Keratinocyte (primary cell): ENCODE measurements around the gene MED12.

Experiments used
- CTCF ChIP-seq, 3 experiments: IDR thresholded peaks in 1 of 3; conservative IDR thresholded peaks in 1 of 3; optimal IDR thresholded peaks in 1 of 3; 2 replicates in 2 of 3; 3 replicates in 1 of 3; pipeline versions ENCODE3 to v1.5.1; 2011; ENCODE audit warnings: low read length in 3 of 3, mild to moderate bottlenecking in 3 of 3, moderate library complexity in 2 of 3, control low read depth in 1 of 3, inconsistent platforms in 1 of 3; ENCODE audit not compliant: insufficient read depth in 2 of 3; ENCODE audit errors: extremely low read depth in 1 of 3
- EZH2 ChIP-seq: IDR thresholded peaks from one replicate; pipeline ENCODE4 v1.6.1; 2012; ENCODE audit warnings: inconsistent platforms, mild to moderate bottlenecking, low read length, moderate library complexity

GRCh38 chrX:71098951-71099506 is 19.4 kb upstream of the MED12 start:
- no peak for TF ChIP-seq CTCF (optimal IDR thresholded peaks at IDR 0.05 in 1 of 3, IDR thresholded peaks at IDR 0.05 in 1 of 3, conservative IDR thresholded peaks at IDR 0.05 in 1 of 3; ENCODE audit: extremely low read depth in 1 of 3, insufficient read depth in 2 of 3, low read length in 3 of 3)
- no peak for TF ChIP-seq EZH2
